Measurements from ENCODE around the gene PTPRA.

- no peak for TF ChIP-seq ZNF274 (IDR thresholded peaks at IDR 0.05; ENCODE audit: low read depth, low read length)
- no peak for TF ChIP-seq YY1 (IDR thresholded peaks at IDR 0.05; ENCODE audit: insufficient read depth, insufficient read length)
- no peak for TF ChIP-seq SUZ12 (IDR thresholded peaks at IDR 0.05; ENCODE audit: extremely low read depth, insufficient read depth, insufficient read length)
These were observed 747 bp upstream of the PTPRA start for GRCh38 chr20:2872459-2873009.

Measured in NT2/D1 (cell line).